DMS114 treated with DMSO at 0.1 percent for 48 hours (cell line): Measurements from ENCODE around the gene SDF2L1.
A peak's percentile ranks its signal among the peaks of the same experiment; 100 is the strongest.
"Not testable (repeated sequence)": the region's sequence is repeated elsewhere in the genome, so short reads cannot be mapped to it uniquely, and the experiment has no call there.

Experiments used
- DNase-seq: peaks from one replicate; lab custom pipeline; 2025; ENCODE audit not compliant: unreplicated experiment; lab: John Stamatoyannopoulos, UW

The SDF2L1 gene, protein sequence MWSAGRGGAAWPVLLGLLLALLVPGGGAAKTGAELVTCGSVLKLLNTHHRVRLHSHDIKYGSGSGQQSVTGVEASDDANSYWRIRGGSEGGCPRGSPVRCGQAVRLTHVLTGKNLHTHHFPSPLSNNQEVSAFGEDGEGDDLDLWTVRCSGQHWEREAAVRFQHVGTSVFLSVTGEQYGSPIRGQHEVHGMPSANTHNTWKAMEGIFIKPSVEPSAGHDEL

DNA sequence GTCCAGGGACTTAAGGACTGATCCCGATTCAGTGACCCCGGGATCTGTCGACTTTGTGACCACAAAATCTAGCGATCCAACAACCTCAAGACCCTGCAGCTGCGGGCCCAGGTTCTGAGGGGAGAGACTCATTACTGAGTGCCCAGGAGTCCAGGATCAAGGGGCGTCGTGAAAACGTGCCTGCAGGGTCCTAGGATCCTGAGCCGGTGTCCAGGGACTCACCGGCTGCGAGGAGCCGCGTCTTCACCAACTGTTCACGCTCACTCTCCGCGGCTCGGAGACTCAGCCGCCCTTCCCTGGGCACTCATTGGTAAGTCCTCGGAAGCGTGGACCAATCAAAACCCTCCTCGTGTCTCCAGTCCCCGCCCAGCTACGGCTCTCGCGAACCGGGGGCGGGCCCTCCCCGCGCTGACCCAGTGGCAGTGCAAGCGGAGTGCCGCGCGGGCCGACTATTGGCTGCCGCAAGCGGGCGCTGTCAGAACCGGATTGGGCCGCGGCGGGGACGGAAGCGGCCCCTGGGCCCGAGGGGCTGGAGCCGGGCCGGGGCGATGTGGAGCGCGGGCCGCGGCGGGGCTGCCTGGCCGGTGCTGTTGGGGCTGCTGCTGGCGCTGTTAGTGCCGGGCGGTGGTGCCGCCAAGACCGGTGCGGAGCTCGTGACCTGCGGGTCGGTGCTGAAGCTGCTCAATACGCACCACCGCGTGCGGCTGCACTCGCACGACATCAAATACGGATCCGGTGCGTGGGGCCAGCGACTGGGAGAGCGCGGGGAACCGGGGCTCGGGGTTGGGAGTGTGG is at the start of gene SDF2L1:
TSS of gene SDF2L1 (plus strand) at position 514 of the 795 bp plus-strand sequence. CDS start at position 549, 35 bp downstream.
- peak; percentile 93 for DNase-seq

DNA sequence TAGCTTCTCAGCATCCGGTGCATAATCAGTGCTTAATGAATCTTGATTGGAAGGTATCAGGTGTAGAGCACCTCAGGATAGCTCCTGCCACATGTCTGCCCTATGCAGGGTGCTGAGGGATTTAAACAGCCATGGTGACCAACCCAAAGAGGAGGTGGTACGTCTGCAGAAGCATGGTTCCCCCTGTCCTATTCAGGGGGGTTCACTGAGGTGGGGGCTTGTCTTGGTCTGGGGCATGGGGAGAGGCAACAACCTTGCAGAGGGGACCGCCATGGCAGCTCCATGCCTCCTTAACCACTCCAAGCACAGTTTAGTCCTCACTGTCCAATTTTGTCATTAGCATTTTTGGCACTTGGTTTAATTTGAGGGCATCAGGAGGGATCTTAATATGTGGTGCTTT is 49.7 kb upstream of the SDF2L1 start:
- no peak for DNase-seq

DNA sequence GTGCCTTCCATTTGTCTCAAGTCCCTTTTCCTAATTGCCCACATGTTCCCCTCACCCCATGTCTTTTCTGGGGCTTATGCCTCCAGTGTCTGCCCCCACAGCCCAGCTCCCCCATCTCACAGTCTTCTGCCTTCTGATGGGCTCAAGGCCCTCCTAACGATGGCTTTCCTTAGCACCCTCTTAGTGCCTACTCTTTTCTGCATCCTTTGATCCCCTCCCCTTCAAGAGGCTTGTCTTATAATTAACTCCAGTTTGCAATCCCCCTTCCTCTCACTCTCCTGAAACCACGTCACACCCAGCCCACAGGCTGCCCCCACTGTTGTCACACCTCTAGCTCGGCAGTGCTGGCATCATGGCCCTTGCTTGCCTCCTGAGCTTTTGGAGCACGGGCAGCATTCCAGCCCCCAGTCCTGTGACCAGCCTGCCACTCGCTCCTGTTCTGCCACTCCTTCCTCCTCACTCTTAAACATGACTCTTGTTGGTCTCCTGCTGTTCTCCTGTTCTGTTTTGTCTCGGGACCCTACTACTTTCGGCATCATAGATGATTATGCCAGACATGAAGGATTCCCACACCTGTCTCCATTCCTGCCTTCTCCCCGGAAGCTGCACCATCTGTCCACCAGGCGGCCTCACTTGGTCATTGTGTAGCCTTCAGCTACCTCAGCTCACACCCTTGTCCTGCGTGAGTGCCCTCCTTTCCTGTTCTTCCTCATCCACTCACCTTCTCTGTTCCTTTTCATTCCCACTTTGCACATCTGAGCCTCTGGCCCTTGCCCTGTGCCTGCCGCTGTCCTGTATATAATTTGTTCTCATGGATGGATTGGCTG is 48.5 kb upstream of the SDF2L1 start:
- no peak for DNase-seq

DNA sequence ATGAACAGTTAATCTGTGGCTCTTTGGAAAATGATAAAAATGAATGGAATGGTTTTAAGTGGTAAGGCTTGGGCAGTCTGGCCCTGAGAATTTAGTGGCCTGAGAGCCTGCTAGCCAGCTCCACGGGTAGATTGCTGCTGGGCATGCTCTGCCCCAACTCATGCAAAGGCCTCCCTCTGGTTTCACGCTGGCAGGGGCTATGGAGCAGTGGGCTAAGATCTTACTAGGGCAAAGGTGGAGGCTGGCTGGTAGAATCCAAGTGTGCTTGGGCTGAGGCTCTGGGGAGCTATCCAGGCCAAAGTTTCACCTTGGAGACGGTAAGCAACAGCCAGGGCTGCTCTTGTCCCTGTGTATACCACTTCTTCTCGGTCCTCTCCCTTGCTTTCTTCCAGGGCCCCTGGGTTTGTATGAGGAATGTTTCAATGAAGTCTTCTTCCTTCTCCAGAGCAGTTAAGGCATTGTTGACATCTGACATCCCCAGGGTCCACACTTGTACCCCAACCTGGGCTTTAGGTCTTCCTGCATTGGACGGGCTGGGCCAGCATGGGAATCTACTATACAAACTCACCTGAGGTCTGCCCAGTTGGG is 47.1 kb upstream of the SDF2L1 start:
- DNase-seq = no peak

DNA sequence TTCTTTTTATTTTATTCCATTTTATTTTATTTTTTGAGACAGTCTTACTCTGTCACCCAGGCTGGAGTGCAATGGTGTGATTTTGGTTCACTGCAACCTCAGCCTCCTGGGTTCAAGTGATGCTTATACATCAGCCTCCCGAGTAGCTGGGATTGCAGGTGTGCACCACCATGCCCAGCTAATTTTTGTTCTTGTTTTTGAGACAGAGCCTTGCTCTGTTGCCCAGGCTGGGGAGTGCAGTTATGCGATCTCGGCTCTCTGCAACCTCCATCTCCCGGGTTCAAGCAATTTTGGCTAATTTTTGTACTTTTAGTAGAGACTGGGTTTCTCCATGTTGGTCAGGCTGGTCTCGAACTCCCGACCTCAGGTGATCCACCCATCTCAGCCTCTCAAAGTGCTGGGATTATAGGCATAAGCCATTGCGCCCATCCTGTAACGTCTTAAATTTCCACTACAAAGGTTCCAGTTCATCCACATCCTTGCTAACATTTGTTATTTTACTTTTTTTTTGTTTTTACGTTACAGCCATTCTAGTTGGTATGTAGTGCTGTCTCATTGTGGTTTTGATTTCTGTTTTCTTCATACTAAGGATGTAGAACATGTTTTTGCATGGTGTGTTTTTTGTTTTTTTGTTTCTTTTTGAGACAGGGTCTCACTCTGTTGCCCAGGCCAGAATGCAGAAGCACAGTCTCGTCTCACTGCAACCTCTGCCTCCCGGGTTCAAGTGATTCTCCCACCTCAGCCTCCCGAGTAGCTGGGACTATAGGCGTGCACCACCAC is 45.6 kb upstream of the SDF2L1 start:
- DNase-seq = not testable (repeated sequence)

DNA sequence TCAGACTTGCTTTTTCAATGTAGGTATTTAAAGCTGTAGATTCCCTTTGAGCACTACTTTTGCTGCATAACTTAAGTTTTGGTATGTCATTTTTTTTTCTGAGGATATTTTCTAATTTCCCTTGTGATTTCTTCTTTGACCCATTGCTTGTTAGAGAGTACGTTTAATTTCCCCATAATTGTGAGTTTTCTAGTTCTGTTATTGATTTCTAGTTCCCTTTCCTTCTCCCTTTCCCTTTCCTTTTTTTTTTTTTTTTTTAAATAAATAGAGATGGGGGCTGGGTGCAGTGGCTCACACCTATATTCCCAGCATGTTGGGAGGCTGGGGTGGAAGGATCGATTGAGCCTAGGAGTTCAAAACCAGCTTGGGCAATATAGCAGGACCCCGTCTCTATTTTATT is 43.8 kb upstream of the SDF2L1 start:
- DNase-seq = no peak

DNA sequence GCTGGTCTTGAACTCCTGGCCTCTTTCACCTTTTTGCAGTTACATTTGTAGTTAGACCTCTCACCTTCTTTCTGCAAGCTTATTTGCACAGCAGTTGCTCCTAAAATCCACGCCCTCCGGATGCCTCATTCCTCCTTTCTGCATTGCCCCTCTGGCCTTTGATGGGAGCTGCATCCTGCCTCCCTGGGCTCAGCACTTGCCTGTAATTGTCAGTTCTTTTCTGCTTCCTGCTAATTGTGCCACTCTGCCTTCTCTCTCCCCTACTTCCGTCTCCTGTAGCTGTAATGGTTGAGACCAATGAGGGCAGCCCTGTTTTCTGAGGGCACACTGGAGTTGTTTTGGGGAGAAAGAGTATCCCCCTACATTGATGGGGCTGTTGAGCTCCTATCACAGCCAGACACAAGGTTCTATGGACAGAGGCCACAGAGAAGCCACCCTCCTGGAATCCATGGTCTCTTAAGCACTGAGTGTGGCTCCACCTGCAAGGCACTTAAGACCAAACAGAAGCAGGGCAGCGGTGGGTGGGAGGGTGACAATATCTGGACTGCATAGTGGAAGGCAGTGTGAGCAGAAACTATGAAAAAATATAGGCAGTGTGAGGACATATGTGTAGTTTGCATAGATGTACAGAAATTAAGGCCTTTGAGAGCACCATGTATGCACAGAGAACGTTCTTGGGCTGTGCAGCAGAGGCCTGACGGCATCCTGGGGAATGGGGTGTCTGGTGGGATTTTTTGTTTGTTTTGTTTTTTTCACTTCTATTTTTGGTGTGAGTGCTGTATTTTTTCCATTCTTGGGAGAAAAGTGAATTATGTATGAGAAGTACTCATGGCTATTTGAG is 42.8 kb upstream of the SDF2L1 start:
- DNase-seq = no peak

DNA sequence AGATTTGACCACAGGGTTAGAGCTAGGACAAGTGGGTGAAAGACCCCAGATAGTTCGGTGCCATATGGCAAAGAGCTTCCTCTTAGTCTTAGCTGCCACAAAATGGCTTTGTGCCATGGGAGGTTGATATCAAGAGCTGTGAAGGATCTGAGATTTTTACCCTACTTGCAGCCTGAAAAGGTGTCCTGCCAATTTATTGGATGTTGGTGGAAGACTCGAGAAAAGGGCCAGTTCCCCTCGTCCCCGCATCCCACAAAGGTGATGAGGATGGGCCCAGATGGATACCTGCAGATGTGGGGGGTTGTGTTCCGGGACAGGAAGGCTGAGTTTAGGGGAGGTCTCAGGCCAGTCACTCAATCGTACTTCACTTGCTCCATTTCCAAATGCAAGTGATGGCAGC is 39.5 kb upstream of the SDF2L1 start:
- DNase-seq = no peak

DNA sequence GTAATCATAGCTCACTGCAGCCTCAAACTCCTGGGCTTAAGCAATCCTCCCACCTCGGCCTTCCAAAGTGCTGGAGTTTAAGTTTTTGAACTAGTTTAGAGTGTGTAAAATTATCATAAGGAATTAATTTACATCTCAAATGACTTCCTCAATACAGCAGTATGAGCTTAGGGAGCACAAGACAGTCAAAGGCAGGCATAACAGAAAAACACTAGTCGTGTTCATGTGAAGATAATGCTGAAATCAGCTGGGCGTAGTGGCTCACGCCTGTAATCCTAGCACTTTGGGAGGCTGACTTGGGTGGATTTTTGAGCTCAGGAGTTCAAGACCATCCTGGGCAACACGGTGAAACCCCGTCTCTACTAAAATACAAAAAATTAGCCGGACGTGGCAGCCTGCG is 38.1 kb upstream of the SDF2L1 start:
- no peak for DNase-seq

DNA sequence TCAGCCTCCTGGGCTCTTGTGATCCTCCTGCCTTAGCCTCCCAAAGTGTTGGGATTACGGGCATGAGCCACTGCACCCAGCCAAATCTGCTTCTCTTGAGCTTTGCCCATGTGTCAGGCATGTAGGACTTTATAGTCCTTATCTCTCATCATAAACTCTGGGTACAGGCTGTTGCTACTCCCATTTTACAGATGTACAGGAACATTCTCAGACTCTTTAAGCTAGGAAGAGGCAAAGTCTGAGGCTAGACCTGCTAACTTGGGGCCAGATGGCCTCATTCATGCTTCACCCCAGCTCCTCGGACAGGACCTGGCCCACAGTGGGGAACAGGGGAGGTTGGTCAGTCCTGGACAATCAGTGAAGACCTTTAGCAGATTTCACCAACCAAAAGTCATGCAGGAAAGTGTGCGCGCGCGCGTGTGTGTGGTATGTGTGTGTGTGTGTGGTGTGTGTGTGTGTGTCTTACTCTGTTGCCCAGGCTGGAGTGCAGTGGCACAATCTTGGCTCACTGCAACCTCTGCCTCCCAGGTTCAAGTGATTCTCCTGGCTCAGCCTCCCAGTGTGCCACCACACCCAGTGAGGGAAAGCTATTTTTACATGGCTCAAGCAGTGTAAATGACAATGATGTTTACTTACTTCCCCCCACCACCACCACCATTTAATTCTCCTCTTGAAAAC is 36.1 kb upstream of the SDF2L1 start:
- DNase-seq = no peak

DNA sequence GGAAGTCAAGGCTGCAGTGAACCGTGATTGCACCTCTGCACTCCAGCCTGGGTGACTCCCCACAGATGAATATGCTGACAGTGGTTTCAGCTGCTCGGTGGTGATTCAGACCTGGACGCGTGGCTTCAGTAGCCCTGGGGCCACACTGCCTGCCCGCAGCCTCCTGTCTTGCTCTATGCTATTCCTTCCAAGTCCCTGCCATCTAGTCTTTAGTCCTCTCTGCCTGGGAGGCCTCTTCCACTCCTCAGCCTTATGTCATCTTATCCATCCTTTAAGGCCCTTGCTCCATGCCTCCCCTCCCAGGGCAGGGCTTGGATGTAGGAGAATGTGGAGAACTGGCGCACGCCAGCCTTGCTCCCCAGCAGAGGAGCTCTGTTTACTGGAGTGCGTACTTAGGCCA is 35.3 kb upstream of the SDF2L1 start:
- DNase-seq = no peak

DNA sequence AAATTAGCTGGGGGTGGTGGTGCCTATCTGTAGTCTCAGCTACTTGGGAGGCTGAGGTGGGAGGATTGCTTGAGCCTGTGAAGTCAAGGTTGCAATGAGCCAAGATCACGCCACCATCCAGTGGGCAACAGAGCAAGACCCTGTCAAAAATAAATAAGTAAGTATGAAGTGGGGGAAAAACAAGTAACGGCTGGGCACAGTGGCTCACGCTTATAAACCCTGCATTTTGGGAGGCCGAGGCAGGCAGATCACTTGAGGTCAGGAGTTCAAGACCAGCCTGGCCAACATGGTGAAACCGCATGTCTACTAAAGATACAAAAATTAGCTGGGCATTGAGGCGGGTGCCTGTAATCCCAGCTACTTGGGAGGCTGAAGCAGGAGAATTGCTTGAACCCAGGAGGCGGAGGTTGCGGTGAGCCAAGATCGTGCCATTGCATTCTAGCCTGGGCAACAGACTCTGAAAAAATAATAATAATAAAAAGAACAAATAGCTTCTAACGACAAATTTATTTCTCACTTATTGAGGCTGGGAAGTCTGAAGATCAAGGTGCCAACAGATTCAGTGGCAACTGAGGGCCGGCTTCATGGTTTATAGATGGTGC is 32.4 kb upstream of the SDF2L1 start:
- DNase-seq = not testable (repeated sequence)

DNA sequence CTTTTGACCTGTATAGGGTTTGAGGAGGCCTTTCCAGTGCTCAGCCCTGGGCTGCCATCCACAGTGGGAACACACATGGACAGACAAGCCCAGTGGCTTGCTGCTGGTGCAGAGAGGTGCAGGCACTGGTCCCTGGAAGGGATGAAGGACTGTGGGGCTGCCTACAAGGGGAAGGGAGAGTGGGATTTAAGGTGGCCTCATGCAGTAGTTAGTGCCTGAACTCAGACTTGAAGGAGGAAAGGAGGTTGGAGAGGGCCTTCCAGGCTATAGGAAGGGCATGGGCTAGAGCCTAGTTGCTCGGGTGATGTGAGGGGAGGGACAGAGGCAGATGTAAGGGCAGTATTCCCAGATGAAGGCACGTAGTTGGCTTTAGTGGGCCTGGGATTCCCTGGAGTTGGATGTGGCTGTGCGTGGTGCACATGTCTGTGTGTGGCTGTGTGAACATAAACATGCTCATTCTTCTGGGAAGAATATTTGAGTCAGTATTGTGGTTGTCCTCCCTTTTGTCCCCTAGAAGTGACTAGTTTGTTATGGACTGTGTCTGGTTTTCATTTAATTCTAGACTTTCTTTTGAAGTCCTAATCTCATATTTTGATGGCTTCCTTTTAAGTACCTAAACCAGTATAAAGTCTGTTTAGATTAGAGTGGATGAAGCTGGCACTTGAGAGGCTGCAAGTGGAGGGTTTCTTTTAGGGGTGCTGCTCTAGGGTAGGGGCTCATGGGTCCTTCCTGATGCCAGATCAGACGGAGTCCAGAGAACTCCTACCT is 30.7 kb upstream of the SDF2L1 start:
- no peak for DNase-seq

DNA sequence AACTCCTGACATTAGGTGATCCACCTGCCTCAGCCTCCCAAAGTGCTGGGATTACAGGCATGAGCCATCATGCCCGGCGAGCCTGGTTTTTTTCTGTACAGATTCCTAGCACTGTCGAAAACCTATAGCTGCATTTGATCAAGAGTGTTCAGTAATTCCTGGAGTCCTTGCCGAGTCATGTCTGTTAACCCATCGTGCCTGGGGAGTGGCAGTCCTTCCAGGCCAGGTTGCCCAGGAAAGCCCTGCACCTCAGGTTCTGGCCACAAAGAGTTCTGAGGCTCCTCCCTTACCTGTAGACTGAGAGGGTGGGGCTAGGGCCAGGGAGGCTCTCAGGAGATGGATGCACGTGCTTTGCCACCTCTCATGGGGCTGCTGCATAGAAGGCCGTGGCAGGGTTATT is 29.2 kb upstream of the SDF2L1 start:
- no peak for DNase-seq

DNA sequence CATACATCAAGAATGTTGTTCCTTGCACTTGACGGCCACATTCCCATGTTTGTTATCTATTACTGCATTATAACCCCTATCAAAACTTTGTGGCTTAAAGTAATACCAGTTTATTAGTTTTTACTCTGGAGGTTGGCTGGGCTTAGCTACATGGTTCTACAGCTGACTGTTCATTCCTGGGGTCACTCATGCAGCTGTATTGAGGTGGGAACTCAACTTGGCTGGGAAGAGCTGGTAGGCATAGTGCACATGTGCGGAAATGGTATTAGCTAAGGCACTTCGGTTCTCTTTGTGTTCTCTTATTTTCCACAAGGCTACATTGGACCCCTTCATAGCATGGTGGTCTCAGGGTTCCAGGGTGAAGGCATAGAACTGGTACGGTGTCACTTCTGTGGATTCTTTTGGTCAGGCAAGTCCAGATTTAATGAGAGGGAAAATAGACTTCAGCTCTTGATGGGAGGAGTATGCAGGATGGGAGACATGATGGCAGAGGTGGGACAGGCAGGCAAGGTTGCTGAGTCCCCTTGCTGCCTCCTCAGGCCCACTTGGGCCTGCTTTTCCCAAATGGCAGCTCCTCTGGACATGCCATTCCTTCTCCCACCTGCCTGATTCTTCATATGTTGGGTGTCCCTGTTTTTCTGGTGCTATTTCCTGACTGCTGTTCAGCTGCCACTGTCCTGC is 28.4 kb upstream of the SDF2L1 start:
- DNase-seq = no peak

DNA sequence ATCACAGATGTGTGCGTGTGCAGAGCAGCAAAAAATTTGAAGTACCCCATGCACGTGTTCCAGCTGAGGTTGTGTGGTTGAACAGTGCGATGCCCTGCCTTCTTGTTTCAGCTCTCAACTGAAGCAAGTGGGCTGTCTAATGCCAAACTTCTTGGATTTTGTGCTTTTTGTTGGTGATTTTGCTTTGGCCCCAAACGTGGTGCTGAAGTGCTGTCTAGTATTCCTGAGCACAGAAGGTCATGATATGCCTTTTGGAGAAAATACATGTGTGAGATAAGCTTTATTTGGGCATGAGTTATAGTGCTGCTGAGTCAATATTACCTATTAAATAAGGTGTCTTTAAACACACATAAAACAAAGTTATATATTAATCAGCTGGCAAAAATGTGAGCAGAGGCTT is 26.4 kb upstream of the SDF2L1 start:
- DNase-seq = no peak

DNA sequence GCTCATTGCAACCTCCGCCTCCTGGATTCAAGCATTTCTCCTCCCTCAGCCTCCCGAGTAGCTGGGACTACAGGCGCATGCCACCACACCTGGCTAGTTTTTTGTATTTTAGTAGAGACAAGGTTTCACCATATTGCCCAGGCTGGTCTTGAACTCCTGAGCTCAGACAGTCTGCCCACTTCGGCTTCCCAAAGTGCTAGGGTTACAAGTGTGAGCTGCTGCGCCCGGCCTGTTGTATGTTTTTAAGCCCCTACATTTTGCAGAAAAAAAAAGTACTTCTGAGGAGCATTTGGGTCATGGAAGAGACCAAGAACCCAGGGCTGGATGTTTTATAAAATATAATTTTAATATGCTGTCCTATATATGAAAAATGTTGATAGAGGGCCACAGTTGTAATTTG is 24.8 kb upstream of the SDF2L1 start:
- not testable (repeated sequence) for DNase-seq

DNA sequence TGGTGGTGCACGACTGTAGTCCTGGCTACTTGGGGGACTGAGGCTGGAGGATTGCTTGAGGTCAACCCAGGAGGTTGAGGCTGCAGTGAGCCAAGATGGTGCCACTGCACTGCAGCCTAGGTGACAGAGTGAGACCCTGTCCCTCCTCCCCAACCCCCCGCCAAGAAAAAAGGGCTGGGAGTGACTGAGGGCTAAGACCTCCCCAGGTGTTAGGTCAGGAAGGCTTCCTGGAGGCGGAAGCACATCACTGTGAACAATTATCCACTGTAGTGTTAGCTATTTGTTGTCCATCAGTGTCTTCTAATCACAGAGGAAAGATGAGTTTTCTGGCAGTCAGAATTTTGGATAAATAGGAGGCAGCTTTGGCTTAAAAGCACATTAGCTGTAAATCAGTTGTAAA is 21.1 kb upstream of the SDF2L1 start:
- no peak for DNase-seq
